Activated T-helper 2 cell treated with anti-CD3 and anti-CD28 coated beads, Interferon-gamma antibody, Interleukin-2, Interleukin-4, amounts not matched to agents 10 μg/mL and 5 μg/mL and 100 μg/mL, durations not matched to agents 14 hours and 24 hours and 36 hours (primary cell): Measurements from ENCODE around the gene CCDC146. TPM values are rescaled to one million over a fixed set of nuclear protein-coding genes. Genes with fewer than 3 reads are reported as not detected.
A peak's percentile ranks its signal among the peaks of the same experiment; 100 is the strongest.

Source experiments
- DNase-seq: peaks from one replicate; pipeline ENCODE4 v3.0.0; 2021; ENCODE audit warnings: low spot score
- H3K27ac Mint-ChIP-seq: one replicate; pipeline ENCODE4 v1.8.0; 2021; ENCODE audit warnings: mixed read lengths
- H3K27me3 Mint-ChIP-seq: one replicate; pipeline ENCODE4 v1.8.0; 2021; ENCODE audit warnings: low read depth, mixed read lengths
- H3K36me3 Mint-ChIP-seq: one replicate; pipeline ENCODE4 v1.8.0; 2021; ENCODE audit warnings: low read depth, mixed read lengths
- H3K4me1 Mint-ChIP-seq: one replicate; pipeline ENCODE4 v1.8.0; 2021; ENCODE audit warnings: low read depth, mixed read lengths
- H3K4me3 Mint-ChIP-seq: one replicate; pipeline ENCODE4 v1.8.0; 2021; ENCODE audit warnings: low read depth, mild to moderate bottlenecking, moderate library complexity, mixed read lengths
- H3K9me3 Mint-ChIP-seq: one replicate; pipeline ENCODE4 v1.8.0; 2021; ENCODE audit warnings: mixed read lengths
- intact Hi-C: fragments of 100-400 bp; cut with micrococcal nuclease; formaldehyde crosslinking; loops from one replicate; pipeline ENCODE4 v1.15.1; 2023
- total RNA-seq: library from RNA; stranded (reverse); gene quantifications from 2 replicates; pipeline ENCODE4 v1.2.3, GENCODE V29; 2022

The CCDC146 gene
- total RNA-seq, 1 donor from 2014 or later = 2.9 TPM

DNA sequence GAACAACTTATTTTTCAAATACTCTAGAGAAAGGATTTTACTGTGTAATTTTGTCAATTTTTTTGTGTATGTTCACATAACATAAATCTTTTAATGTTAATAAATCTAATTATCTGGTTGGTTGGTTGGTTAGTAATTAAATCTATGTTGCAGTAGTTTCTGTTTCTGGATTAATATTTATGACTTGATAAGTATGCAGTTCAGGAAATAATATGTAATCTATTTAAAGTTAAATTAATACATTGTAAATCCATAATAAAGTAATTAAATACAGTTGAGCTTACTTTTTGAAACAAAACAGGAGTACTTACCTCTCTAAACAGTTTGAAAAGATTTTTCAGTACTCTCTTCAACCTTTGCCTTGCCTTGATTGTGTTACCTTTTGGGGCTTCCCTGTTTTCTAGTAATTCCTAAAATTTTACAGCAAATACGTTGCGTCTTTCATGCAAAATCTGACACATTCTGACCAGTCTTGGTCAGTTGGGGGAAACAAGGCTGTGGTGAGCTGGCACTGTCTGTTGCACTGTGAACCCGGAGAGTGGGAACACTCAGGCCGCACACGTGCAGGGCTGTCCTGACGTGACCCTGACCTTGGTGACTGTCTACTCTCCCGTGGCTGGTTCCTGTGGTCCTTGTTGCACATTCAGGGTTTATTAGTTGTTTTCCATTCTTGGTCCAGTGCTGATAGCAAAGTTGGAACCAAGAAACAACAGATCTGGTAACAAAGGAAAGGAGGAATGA lies 122.8 kb downstream of the CCDC146 start:
- Mint-ChIP-seq H3K4me1 (peaks cover 14% of the 10 kb centered on the region), H3K27ac (no peak overlapping the region), H3K4me3 (no peak overlapping the region), H3K27me3 (peaks cover 6% of the 10 kb centered on the region), H3K36me3 (peaks cover under 1% of the 10 kb centered on the region), H3K9me3 (no peaks in the 10 kb centered on the region)
- intact Hi-C loops = loop anchor here (5.0 kb wide), 1 partner anchor 53 kb away; no protein-coding TSS in a partner anchor
- no peak for DNase-seq

- no peak for DNase-seq
- Mint-ChIP-seq H3K9me3 (no peaks in the 10 kb centered on the region), H3K4me1 (peaks cover 12% of the 10 kb centered on the region), H3K4me3 (no peak overlapping the region), H3K36me3 (no peaks in the 10 kb centered on the region), H3K27me3 (peaks cover 10% of the 10 kb centered on the region), H3K27ac (no peak overlapping the region)
- intact Hi-C loops = loop anchor here (2.0 to 5.0 kb wide), 4 partner anchors 21 to 121 kb away; no protein-coding TSS in a partner anchor
These were observed 123.7 kb downstream of the CCDC146 start for GRCh38 chr7:77246026-77246640.

GRCh38 chr7:77247206-77247850 lies 124.9 kb downstream of the CCDC146 start:
- DNase-seq = peak; percentile 73
- no peaks in the 10 kb centered on the region for H3K9me3 Mint-ChIP-seq
- H3K36me3 Mint-ChIP-seq = no peaks in the 10 kb centered on the region
- H3K27me3 Mint-ChIP-seq = peaks cover 14% of the 10 kb centered on the region
- no peak overlapping the region for H3K27ac Mint-ChIP-seq
- intact Hi-C loops = loop anchor here (2.0 to 5.0 kb wide), 4 partner anchors 19 to 123 kb away; no protein-coding TSS in a partner anchor
- H3K4me1 Mint-ChIP-seq = peaks cover 12% of the 10 kb centered on the region
- no peak overlapping the region for H3K4me3 Mint-ChIP-seq

- Mint-ChIP-seq H3K9me3 (no peaks in the 10 kb centered on the region), H3K27me3 (peaks cover 15% of the 10 kb centered on the region), H3K27ac (no peak overlapping the region), H3K4me1 (peaks cover 12% of the 10 kb centered on the region), H3K4me3 (no peak overlapping the region), H3K36me3 (no peaks in the 10 kb centered on the region)
- intact Hi-C loops = loop anchor here (5.0 kb wide), 1 partner anchor 56 kb away; no protein-coding TSS in a partner anchor
- no peak for DNase-seq
These were observed 125.7 kb downstream of the CCDC146 start for GRCh38 chr7:77248154-77248553.

DNA sequence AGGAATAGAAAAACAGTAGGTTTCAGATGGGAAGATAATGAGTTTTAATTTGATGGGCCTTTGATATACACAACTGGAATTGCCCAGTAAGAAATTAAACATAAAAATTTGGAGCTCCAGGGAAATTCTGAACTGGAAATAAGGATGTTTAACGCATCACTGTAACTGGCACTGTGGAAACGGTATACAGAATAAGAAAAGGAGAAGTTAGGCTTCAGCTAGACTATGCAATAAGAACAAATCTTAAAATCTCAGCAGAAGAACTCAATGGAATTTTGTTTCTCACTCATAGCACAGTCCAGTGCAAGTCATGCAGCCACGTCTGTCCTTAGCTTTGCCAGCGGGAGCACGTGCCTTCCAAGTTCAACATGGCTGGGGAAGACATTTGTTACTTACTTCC lies 130.1 kb downstream of the CCDC146 start:
- H3K4me3 Mint-ChIP-seq = no peak overlapping the region
- H3K36me3 Mint-ChIP-seq = no peaks in the 10 kb centered on the region
- DNase-seq = no peak
- H3K4me1 Mint-ChIP-seq = no peaks in the 10 kb centered on the region
- H3K27me3 Mint-ChIP-seq = peaks cover 23% of the 10 kb centered on the region
- H3K9me3 Mint-ChIP-seq = no peaks in the 10 kb centered on the region
- intact Hi-C loops = no loop called here
- H3K27ac Mint-ChIP-seq = no peak overlapping the region

DNA sequence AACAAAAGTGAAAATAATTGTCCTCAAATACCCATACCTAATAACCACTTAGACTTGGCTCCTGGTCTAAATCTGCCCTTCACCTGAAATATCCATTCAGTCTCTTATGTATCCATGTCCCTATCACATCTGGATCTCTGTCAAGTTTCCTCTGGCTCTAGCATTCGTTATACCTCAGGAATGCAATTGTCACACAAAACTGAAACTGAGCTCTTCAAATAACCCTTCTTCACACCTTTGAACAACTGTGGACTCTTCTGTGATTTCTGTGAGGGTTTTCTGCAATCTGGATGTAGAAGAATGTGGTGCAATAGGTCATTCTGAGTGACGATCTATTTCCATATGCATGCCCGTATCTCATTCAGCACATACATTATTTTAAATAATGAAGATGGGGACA lies 130.7 kb downstream of the CCDC146 start:
- intact Hi-C loops = no loop called here
- Mint-ChIP-seq H3K27ac (no peak overlapping the region), H3K4me3 (no peak overlapping the region), H3K9me3 (no peaks in the 10 kb centered on the region), H3K36me3 (no peaks in the 10 kb centered on the region), H3K27me3 (peaks cover 23% of the 10 kb centered on the region), H3K4me1 (no peaks in the 10 kb centered on the region)
- no peak for DNase-seq

DNA sequence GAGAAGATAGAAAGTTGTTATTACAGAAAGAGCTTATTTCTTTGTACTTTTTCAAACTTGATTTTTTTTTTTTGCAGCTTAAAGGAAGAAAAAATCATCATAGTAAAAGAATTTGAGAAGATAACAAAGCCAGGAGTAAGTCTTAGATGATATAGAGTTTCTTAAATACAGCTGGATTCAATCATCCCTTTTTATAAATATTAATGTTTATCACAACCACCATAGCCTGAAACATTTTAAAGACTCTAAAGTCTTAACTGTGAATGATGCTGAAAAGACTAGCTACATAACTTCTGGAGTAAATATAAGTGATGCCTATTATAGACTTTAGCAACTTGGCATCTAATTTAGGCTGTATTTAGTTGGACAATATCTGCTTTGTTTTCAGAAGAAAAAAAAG lies 132.0 kb downstream of the CCDC146 start:
- peaks cover 23% of the 10 kb centered on the region for H3K27me3 Mint-ChIP-seq
- no peak overlapping the region for H3K27ac Mint-ChIP-seq
- no peaks in the 10 kb centered on the region for H3K4me1 Mint-ChIP-seq
- no peaks in the 10 kb centered on the region for H3K9me3 Mint-ChIP-seq
- no peak for DNase-seq
- no peak overlapping the region for H3K4me3 Mint-ChIP-seq
- intact Hi-C loops = no loop called here
- H3K36me3 Mint-ChIP-seq = no peaks in the 10 kb centered on the region

DNA sequence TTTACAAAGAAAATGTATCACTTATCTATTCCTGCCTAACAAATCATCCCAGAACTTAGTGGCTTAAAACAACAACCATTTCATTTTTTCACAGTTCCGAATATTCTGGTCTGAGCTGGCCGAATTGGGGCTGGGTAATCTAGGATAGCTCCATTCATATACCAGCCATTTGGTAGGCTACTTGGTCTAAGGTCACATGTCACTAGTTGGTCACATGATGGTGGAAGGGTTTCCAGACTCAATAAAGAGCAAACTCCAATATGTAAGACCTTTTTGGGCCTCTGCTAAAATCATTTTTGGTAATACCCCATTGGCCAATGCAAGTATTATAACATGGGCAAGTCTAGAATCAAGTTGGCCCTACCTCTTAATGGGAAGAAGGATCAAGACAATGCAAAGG lies 132.5 kb downstream of the CCDC146 start:
- H3K27me3 Mint-ChIP-seq = peaks cover 20% of the 10 kb centered on the region
- intact Hi-C loops = no loop called here

DNA sequence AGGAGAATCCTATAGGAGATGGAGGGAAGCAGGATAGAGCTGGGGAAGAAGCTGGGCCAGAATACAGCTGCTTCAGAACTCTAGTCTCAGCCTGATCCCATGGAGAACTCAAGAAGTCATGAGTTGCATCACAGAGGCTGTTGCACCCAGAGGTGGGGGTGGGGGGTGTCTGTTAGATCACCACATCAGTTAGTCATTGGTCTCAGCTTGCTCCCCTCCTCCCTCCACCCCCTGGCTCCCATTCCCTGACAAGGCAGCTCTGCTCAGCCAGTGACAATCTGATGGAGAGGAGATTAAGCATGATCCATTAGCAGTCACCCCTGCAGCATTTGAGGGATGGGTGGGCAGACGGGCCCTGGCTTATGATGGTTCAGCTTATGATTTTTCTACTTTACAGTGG lies 135.6 kb downstream of the CCDC146 start:
- no peaks in the 10 kb centered on the region for H3K4me1 Mint-ChIP-seq
- intact Hi-C loops = no loop called here
- no peaks in the 10 kb centered on the region for H3K9me3 Mint-ChIP-seq
- H3K4me3 Mint-ChIP-seq = no peak overlapping the region
- peaks cover 9% of the 10 kb centered on the region for H3K27me3 Mint-ChIP-seq
- H3K27ac Mint-ChIP-seq = no peak overlapping the region
- no peaks in the 10 kb centered on the region for H3K36me3 Mint-ChIP-seq
- DNase-seq = no peak

More for the DNA sequence above, 132.5 kb downstream of the CCDC146 start:
- Mint-ChIP-seq H3K9me3 (no peaks in the 10 kb centered on the region), H3K36me3 (no peaks in the 10 kb centered on the region), H3K4me1 (no peaks in the 10 kb centered on the region), H3K4me3 (no peak overlapping the region), H3K27ac (no peak overlapping the region)
- no peak for DNase-seq

- no peak overlapping the region for H3K4me3 Mint-ChIP-seq
- H3K27me3 Mint-ChIP-seq = peaks cover 4% of the 10 kb centered on the region
- DNase-seq = no peak
- H3K9me3 Mint-ChIP-seq = no peaks in the 10 kb centered on the region
- intact Hi-C loops = no loop called here
- H3K4me1 Mint-ChIP-seq = no peaks in the 10 kb centered on the region
- no peak overlapping the region for H3K27ac Mint-ChIP-seq
- no peaks in the 10 kb centered on the region for H3K36me3 Mint-ChIP-seq
These were observed 136.2 kb downstream of the CCDC146 start for GRCh38 chr7:77258593-77258992.

DNA sequence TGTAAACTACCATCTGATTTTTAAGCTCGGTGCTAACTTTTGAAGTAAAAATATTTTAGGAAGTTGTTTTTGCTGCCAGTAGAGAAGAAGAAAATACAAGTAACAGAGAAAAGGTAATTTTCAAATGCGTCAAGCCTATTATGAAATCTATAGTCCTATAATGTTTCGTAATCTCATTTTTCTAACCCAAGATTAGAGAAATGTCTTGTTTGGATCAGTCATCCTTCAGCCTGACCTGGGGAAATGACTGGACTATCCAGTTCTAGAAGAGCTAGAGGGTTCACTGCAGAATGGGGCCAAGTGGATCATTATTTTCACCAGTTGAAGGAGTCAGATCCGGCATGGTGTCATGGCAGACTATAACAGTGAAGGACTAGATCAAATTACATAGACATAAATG lies 139.9 kb downstream of the CCDC146 start:
- peaks cover 15% of the 10 kb centered on the region for H3K4me1 Mint-ChIP-seq
- intact Hi-C loops = no loop called here
- H3K36me3 Mint-ChIP-seq = no peaks in the 10 kb centered on the region
- no peak overlapping the region for H3K27ac Mint-ChIP-seq
- no peaks in the 10 kb centered on the region for H3K9me3 Mint-ChIP-seq
- no peak for DNase-seq
- H3K27me3 Mint-ChIP-seq = no peaks in the 10 kb centered on the region
- no peak overlapping the region for H3K4me3 Mint-ChIP-seq

DNA sequence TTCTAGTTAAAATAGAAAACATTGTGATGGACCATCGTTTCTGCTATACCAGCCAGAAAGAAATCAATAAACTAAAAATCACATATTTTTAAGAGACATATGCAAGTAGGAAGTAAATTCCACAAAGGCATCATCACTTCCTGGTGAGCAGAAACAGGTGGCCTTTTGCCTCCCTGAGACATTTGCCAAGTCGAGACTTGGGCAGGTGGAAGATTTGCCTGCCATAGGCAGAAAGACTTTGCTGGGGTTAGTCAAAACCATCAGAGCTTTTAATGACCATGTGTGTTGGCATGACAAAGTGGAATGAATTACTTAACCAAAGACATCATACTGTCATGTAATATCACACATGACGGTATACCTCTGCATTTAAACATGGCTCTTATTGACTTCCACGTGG lies 143.3 kb downstream of the CCDC146 start:
- Mint-ChIP-seq H3K36me3 (peaks cover 10% of the 10 kb centered on the region), H3K4me3 (no peak overlapping the region), H3K4me1 (peaks cover 26% of the 10 kb centered on the region), H3K27me3 (peaks cover 3% of the 10 kb centered on the region), H3K27ac (no peak overlapping the region), H3K9me3 (no peaks in the 10 kb centered on the region)
- DNase-seq = no peak
- intact Hi-C loops = loop anchor here (1.0 to 5.0 kb wide), 6 partner anchors 19 to 272 kb away; partner anchors contain the start of genes GSAP and PTPN12
